H54 (cell line): ENCODE results near the gene GABBR2.

ENCODE experiments used
- DNase-seq: peaks from one replicate; pipeline ENCODE4 v3.0.0; 2011; ENCODE audit warnings: low spot score, mixed read lengths; ENCODE audit not compliant: insufficient read length
- FAIRE-seq: peaks from 3 replicates; lab custom pipeline; 2011; peaks lifted over from hg19 to GRCh38; lab: Jason Lieb, UNC
- POLR2A ChIP-seq: IDR thresholded peaks from 2 replicates; pipeline ENCODE4 v1.6.1; 2011; ENCODE audit warnings: low read depth, mild to moderate bottlenecking, low read length

Gene GABBR2

DNA sequence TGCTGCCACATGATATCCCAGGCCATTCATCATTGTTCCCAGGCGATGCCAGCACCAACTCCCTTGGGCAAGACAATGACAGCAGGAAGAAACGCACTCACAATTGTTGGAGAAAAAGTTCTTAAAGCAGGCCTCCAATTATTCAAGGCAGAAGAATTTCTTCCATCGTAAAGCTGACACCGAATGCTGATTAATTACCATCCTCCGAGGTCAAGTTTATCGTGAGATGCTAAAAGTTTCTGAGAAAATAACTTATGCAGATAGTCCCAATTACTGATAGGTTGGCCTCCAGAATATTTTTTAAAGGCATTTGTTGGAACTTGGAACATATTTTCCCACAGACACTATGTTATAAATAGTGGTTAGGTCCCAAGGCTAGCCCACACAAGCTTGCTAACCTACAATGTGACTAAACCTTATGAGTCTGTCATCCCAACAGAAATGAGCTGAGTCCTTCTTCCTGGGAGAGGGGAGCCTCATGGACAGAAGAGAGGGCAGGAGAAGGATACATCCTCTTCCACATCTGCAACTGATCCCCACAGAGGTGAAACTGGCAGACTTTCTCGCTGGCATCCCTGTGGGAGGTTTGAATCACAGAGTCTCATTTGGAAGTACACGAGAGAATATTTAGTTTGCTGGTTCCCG is 250.9 kb downstream of the GABBR2 start:
- FAIRE-seq (no peak), DNase-seq (no peak)
- TF ChIP-seq POLR2A = no peak

DNA sequence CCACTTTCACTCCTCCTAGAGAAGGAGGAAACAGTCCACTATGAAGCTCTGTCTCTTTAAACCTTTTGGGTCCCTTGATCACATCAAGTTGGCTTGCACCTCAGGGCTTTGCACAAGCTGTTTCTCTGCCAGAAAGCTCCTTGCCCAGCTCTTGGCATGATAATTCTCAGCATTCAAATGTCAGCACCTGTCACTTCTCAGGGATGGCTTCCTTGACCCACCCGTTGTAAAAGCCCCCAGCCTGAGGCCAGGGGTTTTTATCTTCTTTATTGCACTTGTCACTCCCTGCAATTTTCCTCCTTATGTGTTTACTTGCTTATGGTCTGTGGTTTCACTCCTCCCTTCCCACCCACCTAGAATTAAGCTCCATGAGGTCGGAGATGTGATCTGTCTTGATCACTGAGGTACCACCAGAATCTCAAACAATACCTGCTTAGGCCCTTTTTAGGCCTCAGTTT is 252.6 kb downstream of the GABBR2 start:
- no peak for FAIRE-seq
- TF ChIP-seq POLR2A = no peak
- DNase-seq = no peak

DNA sequence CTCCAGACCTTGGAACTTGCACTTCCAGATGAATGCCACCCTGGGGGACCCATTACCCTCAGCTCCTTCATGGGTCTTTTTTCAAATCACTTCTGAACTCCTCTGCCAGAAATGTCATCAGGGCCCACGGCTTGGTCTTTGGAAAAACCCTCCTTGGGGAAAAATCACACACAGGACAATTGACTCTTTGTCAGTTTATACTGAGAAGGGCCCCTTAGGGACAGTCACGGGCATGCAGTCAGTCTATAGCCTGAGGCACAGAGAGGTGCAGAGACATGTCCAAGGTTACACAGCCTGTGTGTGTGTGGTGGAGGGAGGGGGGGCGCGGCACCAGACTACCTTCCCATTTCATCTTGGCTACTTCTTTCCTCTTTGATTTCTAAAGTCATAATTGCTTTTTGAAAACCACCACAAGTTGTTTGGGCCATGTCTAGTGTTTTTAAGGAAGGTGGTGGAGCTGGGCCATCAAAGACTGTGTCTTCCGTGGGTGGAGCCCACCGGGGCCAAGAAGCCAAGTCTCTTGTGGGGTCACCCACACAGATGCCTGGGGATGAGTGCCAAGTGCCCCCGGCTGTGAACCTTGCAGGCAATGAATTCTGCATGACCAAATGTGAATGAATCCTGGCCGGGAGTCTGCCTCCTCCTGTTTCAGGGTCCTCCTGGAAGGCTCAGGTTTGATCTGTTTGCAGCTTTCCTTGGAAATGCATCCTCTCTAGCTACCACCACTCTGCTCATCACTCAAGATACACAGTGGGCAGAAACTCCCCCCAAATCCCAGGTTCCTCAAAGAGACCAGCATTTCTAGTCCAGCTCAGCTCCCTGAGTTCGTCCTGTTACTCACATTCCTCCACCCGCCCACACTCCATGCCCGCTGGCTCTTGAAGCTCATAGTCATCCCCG is 253.2 kb downstream of the GABBR2 start:
- no peak for TF ChIP-seq POLR2A
- FAIRE-seq (no peak), DNase-seq (no peak)

DNA sequence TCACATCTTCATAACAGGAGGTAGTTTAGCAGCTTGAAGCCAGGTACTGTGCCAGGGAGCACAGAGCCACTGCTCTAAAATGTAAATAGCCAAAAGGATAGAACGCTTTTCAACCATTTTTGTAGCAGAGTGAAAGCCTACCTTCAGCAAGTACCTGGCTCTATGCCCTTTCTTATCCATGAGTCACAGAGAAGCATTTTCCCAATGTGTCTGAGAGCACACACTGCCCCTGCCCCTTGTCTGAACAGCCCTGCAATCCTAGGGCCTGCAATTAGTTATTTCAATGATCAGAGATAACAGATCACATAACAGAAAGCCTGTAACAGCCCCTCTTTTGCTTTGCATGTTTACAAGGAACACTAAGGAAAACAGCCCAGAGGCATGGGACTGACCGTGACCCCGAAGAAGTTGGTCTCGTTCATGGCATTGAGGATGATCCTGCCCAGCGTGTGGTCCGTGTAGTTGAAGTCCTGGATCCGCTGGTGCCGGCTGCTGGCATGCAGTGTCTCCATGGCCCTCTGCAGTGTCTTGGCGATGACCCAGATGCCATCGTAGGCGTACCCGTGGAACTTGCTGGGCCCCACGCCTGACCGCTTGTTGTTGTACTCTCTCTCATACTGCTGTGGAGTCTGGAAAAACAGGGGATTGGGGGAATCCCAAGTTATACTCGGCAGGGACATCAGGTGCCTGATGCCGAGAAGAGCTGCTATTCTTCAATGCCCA is 255.0 kb downstream of the GABBR2 start:
- DNase-seq (no peak), FAIRE-seq (no peak)
- TF ChIP-seq POLR2A = no peak

DNA sequence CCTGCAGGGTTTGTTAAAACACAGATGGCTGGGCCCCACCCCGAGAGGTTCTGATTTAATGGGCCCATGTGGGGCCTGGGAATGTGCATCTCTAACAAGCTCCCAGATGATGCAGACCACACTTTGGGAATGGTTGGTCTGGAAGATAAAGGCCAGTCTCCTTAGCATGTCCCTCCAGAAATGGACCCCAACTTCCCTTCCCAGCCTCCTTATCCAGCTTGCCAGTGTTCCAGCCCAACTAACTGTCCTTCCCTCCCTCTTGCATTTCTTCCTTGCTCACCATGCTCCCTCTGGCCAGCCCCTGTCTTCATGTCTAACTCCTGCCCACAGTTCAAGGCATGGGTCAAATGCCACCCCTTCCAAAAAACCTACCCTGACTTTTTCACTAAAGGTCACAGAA is 257.2 kb downstream of the GABBR2 start:
- no peak for TF ChIP-seq POLR2A
- DNase-seq (no peak), FAIRE-seq (no peak)

DNA sequence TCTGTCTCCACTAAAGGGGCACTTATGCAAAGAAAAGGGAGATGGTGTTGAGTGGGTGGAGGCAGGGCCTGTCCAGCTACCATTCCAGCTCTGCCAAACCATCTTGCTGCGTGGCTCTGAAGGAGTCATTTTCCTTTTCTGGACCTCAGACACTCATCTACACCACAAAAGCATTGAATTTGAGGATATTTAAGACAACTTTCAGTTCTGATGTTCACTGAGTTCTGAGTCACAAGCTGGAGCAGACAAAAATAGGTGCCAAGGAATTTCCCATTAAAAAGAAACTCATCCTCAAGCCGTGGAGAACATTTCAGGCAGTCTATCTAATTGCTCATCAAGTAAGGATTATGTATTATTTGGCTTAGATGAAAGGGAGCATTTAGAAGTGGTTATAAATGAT is 258.2 kb downstream of the GABBR2 start:
- DNase-seq (no peak), FAIRE-seq (no peak)
- TF ChIP-seq POLR2A = no peak

DNA sequence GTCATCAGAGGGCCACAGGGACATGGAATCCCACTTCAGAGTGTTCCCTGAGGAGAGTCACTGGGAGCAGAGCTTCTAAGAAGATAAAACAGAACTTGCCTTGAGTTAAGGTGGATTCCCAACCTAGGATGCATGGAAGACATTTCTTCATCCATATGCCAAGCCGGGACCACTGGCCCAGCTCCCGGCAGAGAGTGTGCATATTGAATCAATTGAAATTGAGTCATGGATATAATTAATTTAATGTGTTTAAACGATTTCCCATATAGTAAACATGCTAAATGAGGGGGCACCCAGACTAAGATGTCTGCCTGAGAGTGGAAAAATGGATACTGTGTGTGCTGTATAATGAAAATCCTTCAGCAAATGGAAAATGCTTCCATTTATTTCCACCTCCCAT is 258.9 kb downstream of the GABBR2 start:
- FAIRE-seq (no peak), DNase-seq (no peak)
- no peak for TF ChIP-seq POLR2A

DNA sequence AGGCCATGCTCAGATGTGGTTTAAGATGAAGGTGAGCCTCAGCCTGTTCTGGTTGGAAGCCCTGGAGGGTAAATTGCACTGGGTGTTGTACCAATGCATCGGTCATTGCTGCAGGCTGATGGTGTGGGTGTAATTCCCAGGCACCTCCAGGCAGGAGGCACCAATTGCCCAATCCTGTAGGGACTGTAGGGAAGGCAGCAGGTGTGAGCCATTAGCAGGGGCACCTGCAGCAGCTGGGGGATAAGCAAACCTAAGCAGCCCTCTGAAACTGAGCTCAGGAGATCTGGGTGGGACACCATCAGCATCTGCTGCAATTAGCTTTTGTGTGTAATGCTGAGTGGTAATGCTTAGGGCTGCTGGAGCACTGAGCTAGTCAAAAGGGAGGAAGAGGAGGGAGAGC is 263.2 kb downstream of the GABBR2 start:
- DNase-seq (no peak), FAIRE-seq (no peak)
- no peak for TF ChIP-seq POLR2A

DNA sequence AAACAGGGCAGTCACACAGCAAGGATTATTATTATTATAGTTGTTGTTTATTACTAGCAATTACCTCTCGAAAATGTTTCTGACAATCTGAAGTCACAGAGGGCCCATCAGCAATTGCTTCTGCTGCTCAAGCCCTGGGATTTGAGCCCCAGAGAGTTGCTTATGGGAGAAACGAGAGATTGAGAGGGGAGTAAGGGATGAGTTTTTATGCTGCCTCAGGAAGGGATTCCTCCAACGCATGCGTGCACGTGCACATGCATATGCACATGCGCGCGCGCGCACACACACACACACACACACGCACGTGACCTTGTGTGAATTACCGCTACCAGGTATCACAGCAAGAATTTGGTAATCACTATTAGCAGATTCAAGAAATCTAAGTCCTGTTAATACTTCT is 264.1 kb downstream of the GABBR2 start:
- TF ChIP-seq POLR2A = no peak
- FAIRE-seq (no peak), DNase-seq (no peak)

DNA sequence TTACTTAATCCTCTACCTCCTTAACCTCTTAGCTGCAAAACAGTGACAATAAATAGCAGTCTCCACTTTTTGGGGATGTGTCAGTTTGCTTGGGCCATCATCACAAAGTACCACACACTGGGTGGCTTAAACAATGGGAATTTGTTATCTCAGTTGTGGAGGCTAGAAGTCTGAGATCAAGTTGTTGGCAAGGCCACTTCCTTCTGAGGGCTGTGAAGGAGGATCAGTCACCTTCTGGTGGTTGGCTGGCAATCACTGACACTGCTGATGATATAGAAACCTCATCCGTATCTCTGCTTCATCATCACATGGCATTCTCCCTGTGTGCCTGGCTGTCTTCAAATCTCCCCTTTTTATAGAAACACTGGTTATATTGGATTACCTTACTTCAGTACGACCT is 266.2 kb downstream of the GABBR2 start:
- FAIRE-seq = no peak

DNA sequence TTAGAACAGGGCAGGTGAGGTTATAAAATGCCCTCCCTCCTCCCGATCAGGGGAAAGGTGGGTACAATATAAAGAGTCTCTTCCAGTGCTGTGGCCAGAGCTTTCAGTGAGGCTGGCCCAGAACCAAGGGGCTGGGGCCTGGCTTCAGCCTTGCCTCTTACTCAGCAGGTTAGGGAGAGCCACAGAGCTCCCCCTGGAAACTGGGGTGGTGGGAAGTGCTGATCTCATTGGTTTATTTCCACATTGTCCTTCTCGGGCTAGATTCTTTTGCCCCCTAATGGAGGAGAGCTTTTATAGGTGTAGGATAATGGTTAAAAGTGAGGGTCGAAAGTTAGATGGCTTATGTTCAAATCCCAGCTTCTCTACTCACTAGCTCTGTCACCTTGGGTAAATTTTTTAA is 266.6 kb downstream of the GABBR2 start:
- no peak for DNase-seq
- no peak for FAIRE-seq
- TF ChIP-seq POLR2A = no peak

More for the DNA sequence above, 266.2 kb downstream of the GABBR2 start:
- TF ChIP-seq POLR2A = no peak
- DNase-seq = no peak

DNA sequence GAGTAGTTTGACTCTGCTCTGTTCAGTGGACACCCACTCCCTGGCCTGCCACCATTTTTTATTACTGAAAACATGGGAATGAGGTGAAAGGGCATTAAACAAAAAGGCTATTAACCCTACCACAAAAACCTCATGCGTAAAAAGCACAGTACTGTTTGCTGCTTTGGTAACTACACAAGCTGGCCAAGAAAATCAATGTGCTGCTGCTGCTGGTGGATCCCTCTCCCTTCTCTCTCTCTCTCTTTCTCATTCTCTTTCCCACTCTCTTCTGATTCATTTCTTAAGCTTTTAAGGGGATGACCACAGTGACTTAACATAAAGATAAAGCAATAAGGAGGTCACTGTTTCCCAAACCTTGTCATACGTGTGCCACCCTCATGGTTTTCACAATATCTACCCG is 270.1 kb downstream of the GABBR2 start:
- FAIRE-seq = no peak
- no peak for TF ChIP-seq POLR2A

DNA sequence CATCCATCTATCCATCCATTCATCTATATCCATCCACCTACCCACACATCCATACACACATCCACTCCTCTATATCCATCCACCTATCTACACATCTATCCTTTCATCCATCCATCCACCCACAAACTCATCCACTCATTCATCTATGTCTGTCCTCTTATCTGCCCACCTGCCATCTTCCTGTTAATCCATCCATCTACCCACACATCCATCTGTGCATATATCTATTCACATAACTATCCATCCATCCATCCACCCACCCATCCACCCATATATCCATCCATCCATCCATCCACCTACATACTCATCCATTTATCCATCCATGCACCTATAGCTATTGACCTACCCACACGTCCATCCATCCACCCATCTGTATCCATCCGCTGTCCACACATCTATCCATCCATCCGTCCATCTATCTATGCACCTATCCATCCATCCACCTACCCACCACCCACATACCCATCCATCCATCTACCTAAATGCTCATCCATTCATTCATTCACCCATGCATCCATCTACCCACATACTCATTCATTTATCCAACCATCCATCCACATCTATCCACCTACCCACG is 271.2 kb downstream of the GABBR2 start:
- DNase-seq (no peak), FAIRE-seq (no peak)
- TF ChIP-seq POLR2A = no peak

More for the DNA sequence above, 270.1 kb downstream of the GABBR2 start:
- no peak for DNase-seq

DNA sequence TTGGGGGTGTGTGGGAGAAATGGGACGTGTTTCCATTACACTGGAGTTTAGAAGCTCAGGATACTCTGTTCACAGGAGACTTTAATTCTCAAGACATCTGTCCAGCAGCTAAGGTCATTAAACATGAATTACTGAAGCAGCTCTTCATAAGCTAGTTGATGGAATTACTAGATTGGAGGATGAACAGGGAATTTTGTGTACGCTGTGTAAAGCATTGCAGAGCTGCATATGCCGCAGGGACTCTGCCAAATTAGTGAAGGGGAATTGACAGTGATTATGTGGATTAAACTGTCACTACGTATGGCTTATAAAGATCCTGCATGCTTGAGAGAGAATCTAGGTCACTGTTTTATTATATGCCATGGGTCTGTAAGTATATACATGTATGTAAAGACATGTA is 275.8 kb downstream of the GABBR2 start:
- DNase-seq (no peak), FAIRE-seq (no peak)
- TF ChIP-seq POLR2A = no peak
